Suprapubic skin (tissue), 4 donors: ENCODE data around the gene TSPOAP1. TPM values are rescaled to one million over a fixed set of nuclear protein-coding genes. Genes with fewer than 3 reads are reported as not detected.

Experiments used
- DNase-seq, 2 donors: peaks; one replicate each; pipeline ENCODE4 v3.0.0-alpha.2; 2019; ENCODE audit warnings: low spot score in 2 of 2
- H3K27ac ChIP-seq: fragments of 200-600 bp; sonication (generic); one replicate; pipeline ENCODE4 v1.5.1; 2019
- H3K27me3 ChIP-seq: fragments of 200-600 bp; sonication (generic); one replicate; pipeline ENCODE4 v1.5.1; 2019
- H3K36me3 ChIP-seq: fragments of 200-600 bp; sonication (generic); one replicate; pipeline ENCODE4 v1.5.1; 2019
- H3K4me1 ChIP-seq: fragments of 200-600 bp; sonication (generic); one replicate; pipeline ENCODE4 v1.5.1; 2019
- H3K4me3 ChIP-seq: fragments of 200-600 bp; sonication (generic); one replicate; pipeline ENCODE4 v1.5.1; 2019; ENCODE audit warnings: mild to moderate bottlenecking
- H3K9me3 ChIP-seq: fragments of 200-600 bp; sonication (generic); one replicate; pipeline ENCODE4 v1.5.1; 2019
- CTCF ChIP-seq, 2 donors: fragments of 200-600 bp in 1 of 2; fragments of 450-650 bp in 1 of 2; sonication (generic) in 1 of 2; IDR thresholded peaks; one replicate each; pipeline ENCODE4 v1.5.1; 2016 to 2019; ENCODE audit warnings: antibody characterized with exemption in 2 of 2, mild to moderate bottlenecking in 1 of 2, moderate library complexity in 1 of 2
- EP300 ChIP-seq: sonication (generic); formaldehyde crosslinking; IDR thresholded peaks from one replicate; pipeline ENCODE4 v1.6.1; 2017; ENCODE audit warnings: antibody characterized with exemption
- POLR2A ChIP-seq, 2 donors: fragments of 450-650 bp; IDR thresholded peaks; one replicate each; pipeline ENCODE4 v1.6.1; 2017; ENCODE audit warnings: antibody characterized with exemption in 2 of 2, mild to moderate bottlenecking in 2 of 2, moderate library complexity in 2 of 2
- POLR2AphosphoS5 ChIP-seq, 3 donors: sonication (generic); formaldehyde crosslinking; IDR thresholded peaks; one replicate each; pipeline ENCODE4 v1.6.1; 2017; ENCODE audit warnings: antibody characterized with exemption in 3 of 3
- WGBS: methylation state at CpG from one replicate; pipeline ENCODE4 v1.1.5; 2018; 5-methylcytosine and 5-hydroxymethylcytosine counted together
- total RNA-seq, 4 donors: library from RNA; depleted of rRNA; stranded (reverse); fragments of >200 nt; gene quantifications; one replicate each; pipeline ENCODE4 v1.1.0, GENCODE V29; 2016

Gene TSPOAP1
- total RNA-seq, 4 donors from 2014 or later = 6.8 to 26.9 (median 12.4) TPM

GRCh38 chr17:58327363-58328194, 1.0 kb downstream of the TSPOAP1 start:
- 75% methylated on average over 11 of the region's 19 CpGs for WGBS
- peaks cover 19% of the 10 kb centered on the region for H3K4me1 ChIP-seq
- H3K27me3 ChIP-seq = peaks cover 11% of the 10 kb centered on the region
- H3K27ac ChIP-seq = no peak overlapping the region
- H3K4me3 ChIP-seq = no peak overlapping the region
- no peak for DNase-seq
- no peak for TF ChIP-seq CTCF (IDR thresholded peaks at IDR 0.05)
- TF ChIP-seq POLR2AphosphoS5 (IDR thresholded peaks at IDR 0.05) = no peak
- no peak for TF ChIP-seq EP300
- TF ChIP-seq POLR2A (IDR thresholded peaks at IDR 0.05) = no peak
- no peaks in the 10 kb centered on the region for H3K9me3 ChIP-seq
- H3K36me3 ChIP-seq = no peaks in the 10 kb centered on the region

- 87% methylated on average over 5 of the region's 9 CpGs for WGBS
- H3K27me3 ChIP-seq = peaks cover 11% of the 10 kb centered on the region
- TF ChIP-seq POLR2AphosphoS5 (IDR thresholded peaks at IDR 0.05) (no peak), CTCF (IDR thresholded peaks at IDR 0.05) (no peak), POLR2A (IDR thresholded peaks at IDR 0.05) (no peak), EP300 (no peak)
- H3K36me3 ChIP-seq = no peaks in the 10 kb centered on the region
- H3K27ac ChIP-seq = no peak overlapping the region
- no peak overlapping the region for H3K4me3 ChIP-seq
- no peak for DNase-seq
- H3K4me1 ChIP-seq = peaks cover 19% of the 10 kb centered on the region
- no peaks in the 10 kb centered on the region for H3K9me3 ChIP-seq
Measured at GRCh38 chr17:58326609-58327362, 1.8 kb downstream of the TSPOAP1 start.

- no peaks in the 10 kb centered on the region for H3K36me3 ChIP-seq
- H3K4me1 ChIP-seq = peaks cover 19% of the 10 kb centered on the region
- no peaks in the 10 kb centered on the region for H3K9me3 ChIP-seq
- WGBS = 80% methylated on average over 11 of the region's 11 CpGs
- no peak overlapping the region for H3K4me3 ChIP-seq
- TF ChIP-seq POLR2AphosphoS5 (IDR thresholded peaks at IDR 0.05) = no peak
- no peak for TF ChIP-seq EP300
- no peak for TF ChIP-seq CTCF (IDR thresholded peaks at IDR 0.05)
- TF ChIP-seq POLR2A (IDR thresholded peaks at IDR 0.05) = no peak
- no peak overlapping the region for H3K27ac ChIP-seq
- DNase-seq = no peak
- H3K27me3 ChIP-seq = peaks cover 11% of the 10 kb centered on the region
Measured at GRCh38 chr17:58325976-58326468, 2.6 kb downstream of the TSPOAP1 start.

GRCh38 chr17:58325289-58325726, 3.3 kb downstream of the TSPOAP1 start:
- WGBS = 60% methylated on average over 4 of the region's 11 CpGs

More at GRCh38 chr17:58325289-58325726, 3.3 kb downstream of the TSPOAP1 start:
- Histone ChIP-seq H3K9me3 (no peaks in the 10 kb centered on the region), H3K36me3 (no peaks in the 10 kb centered on the region), H3K27me3 (peaks cover 11% of the 10 kb centered on the region), H3K27ac (no peak overlapping the region), H3K4me3 (peak overlapping the region; percentile 78), H3K4me1 (peaks cover 19% of the 10 kb centered on the region)
- no peak for DNase-seq
- TF ChIP-seq POLR2A (IDR thresholded peaks at IDR 0.05) (no peak), EP300 (no peak), CTCF (IDR thresholded peaks at IDR 0.05) (no peak), POLR2AphosphoS5 (IDR thresholded peaks at IDR 0.05) (no peak)
